GM23338 (cell line): Measurements from ENCODE around the gene NAPG. TPM values are rescaled to one million over a fixed set of nuclear protein-coding genes. Genes with fewer than 3 reads are reported as not detected.
A peak's percentile ranks its signal among the peaks of the same experiment; 100 is the strongest.

Experiments used
- ATAC-seq: fragments of 200-7000 bp; cut with Tn5 transposase; 3 replicates; pipeline ENCODE4 v1.9.1; 2020
- DNase-seq: peaks from one replicate; pipeline ENCODE4 v3.0.0-alpha.2; 2015; ENCODE audit warnings: low spot score
- H2AFZ ChIP-seq: fragments of 200-600 bp; sonication (generic); 2 replicates; pipeline ENCODE4 v1.8.0; 2016; ENCODE audit warnings: antibody characterized with exemption, mild to moderate bottlenecking, moderate library complexity
- H3F3A ChIP-seq: fragments of 200-600 bp; sonication (generic); replicated peaks from 2 replicates; pipeline ENCODE4 v1.8.0; 2017; ENCODE audit warnings: antibody characterized with exemption, mixed run types, low read depth
- H3K27ac ChIP-seq: fragments of 200-600 bp; sonication (generic); 2 replicates; pipeline ENCODE4 v1.6.1; 2016; ENCODE audit warnings: low read depth
- H3K27me3 ChIP-seq: fragments of 200-600 bp; sonication (generic); 2 replicates; pipeline ENCODE4 v1.8.0; 2016; ENCODE audit warnings: mild to moderate bottlenecking, mixed run types, moderate library complexity; ENCODE audit not compliant: insufficient read depth
- H3K36me3 ChIP-seq: fragments of 200-600 bp; sonication (generic); 2 replicates; pipeline ENCODE4 v1.8.0; 2016; ENCODE audit warnings: mild to moderate bottlenecking; ENCODE audit not compliant: insufficient read depth
- H3K4me1 ChIP-seq: fragments of 200-600 bp; sonication (generic); 2 replicates; pipeline ENCODE4 v1.8.0; 2016; ENCODE audit warnings: mild to moderate bottlenecking, moderate library complexity; ENCODE audit not compliant: insufficient read depth
- H3K4me2 ChIP-seq: fragments of 200-600 bp; sonication (generic); 2 replicates; pipeline ENCODE4 v1.7.1; 2017; ENCODE audit warnings: mixed run types
- H3K4me3 ChIP-seq: fragments of 200-600 bp; sonication (generic); 2 replicates; pipeline ENCODE4 v1.6.1; 2016; ENCODE audit warnings: mixed run types
- H3K79me2 ChIP-seq: fragments of 200-600 bp; sonication (generic); replicated peaks from 2 replicates; pipeline ENCODE4 v1.8.0; 2017; ENCODE audit warnings: mild to moderate bottlenecking; ENCODE audit not compliant: insufficient read depth
- H3K9me2 ChIP-seq: fragments of 200-600 bp; sonication (generic); 2 replicates; pipeline ENCODE4 v1.8.0; 2017; ENCODE audit not compliant: insufficient read depth
- H4K20me1 ChIP-seq: fragments of 200-600 bp; sonication (generic); replicated peaks from 2 replicates; pipeline ENCODE4 v1.8.0; 2017; ENCODE audit warnings: mild to moderate bottlenecking; ENCODE audit not compliant: insufficient read depth
- H3K27ac Mint-ChIP-seq: 2 replicates; pipeline ENCODE4 v1.8.0; 2020; ENCODE audit warnings: inconsistent platforms, mild to moderate bottlenecking, moderate library complexity, mixed read lengths
- H3K27me3 Mint-ChIP-seq: 3 replicates; pipeline ENCODE4 v1.8.0; 2022; ENCODE audit warnings: low read depth, mild to moderate bottlenecking, moderate library complexity, mixed read lengths, inconsistent platforms; ENCODE audit not compliant: insufficient read depth, poor library complexity
- H3K36me3 Mint-ChIP-seq: 3 replicates; pipeline ENCODE4 v1.8.0; 2021; ENCODE audit warnings: low read depth, mild to moderate bottlenecking, inconsistent platforms, moderate library complexity, mixed read lengths
- H3K4me1 Mint-ChIP-seq: 3 replicates; pipeline ENCODE4 v1.8.0; 2020; ENCODE audit warnings: mild to moderate bottlenecking, inconsistent platforms, mixed read lengths
- H3K4me3 Mint-ChIP-seq: 3 replicates; pipeline ENCODE4 v1.8.0; 2021; ENCODE audit warnings: moderate library complexity, mild to moderate bottlenecking, inconsistent platforms, mixed read lengths
- H3K9me3 Mint-ChIP-seq: 3 replicates; pipeline ENCODE4 v1.8.0; 2020; ENCODE audit warnings: moderate library complexity, mild to moderate bottlenecking, inconsistent platforms, mixed read lengths
- CREB1 ChIP-seq: fragments of 250-450 bp; sonication (Bioruptor Pico); IDR thresholded peaks from 2 replicates; pipeline ENCODE4 v1.5.0; 2020; ENCODE audit warnings: low read depth, mild to moderate bottlenecking, moderate library complexity
- ETS1 ChIP-seq: IDR thresholded peaks from 2 replicates; pipeline ENCODE4 v1.6.1; 2016; ENCODE audit warnings: antibody characterized with exemption
- EZH2phosphoT487 ChIP-seq: fragments of 200-600 bp; sonication (generic); IDR thresholded peaks from one replicate; pipeline ENCODE4 v1.8.1; 2018; ENCODE audit warnings: antibody characterized with exemption; ENCODE audit not compliant: unreplicated experiment
- JUNB ChIP-seq: IDR thresholded peaks from one replicate; pipeline ENCODE4 v1.6.1; 2016; ENCODE audit warnings: antibody characterized with exemption; ENCODE audit not compliant: unreplicated experiment
- NANOG ChIP-seq: IDR thresholded peaks from 2 replicates; pipeline ENCODE4 v1.6.1; 2016; ENCODE audit warnings: antibody characterized with exemption, borderline replicate concordance
- POLR2AphosphoS5 ChIP-seq: IDR thresholded peaks from 2 replicates; pipeline ENCODE4 v1.6.1; 2016; ENCODE audit warnings: antibody characterized with exemption, low read depth
- ZNF331 ChIP-seq: fragments of 250-450 bp; sonication (Bioruptor Pico); IDR thresholded peaks from 2 replicates; pipeline ENCODE4 v1.5.0; 2020; ENCODE audit warnings: low read depth, mild to moderate bottlenecking, moderate library complexity
- long read RNA-seq: library from polyadenylated mRNA; unstranded; transcript quantifications from one replicate; pipeline ENCODE4 v2.0.0, GENCODE V29; 2020; ENCODE audit not compliant: unreplicated experiment
- polyA plus RNA-seq: library from polyadenylated mRNA; unstranded; fragments of >200 nt; fragmentation: Nextera tagmentation; extraction: Ambion mirVana; gene quantifications from 2 replicates; pipeline ENCODE4 v1.2.1, GENCODE V29; 2016
- total RNA-seq: library from RNA; depleted of rRNA; stranded (reverse); fragments of >200 nt; shearing (Covaris generic); gene quantifications from 2 replicates; pipeline ENCODE4 v1.2.3, GENCODE V29; 2014; rRNA removed
- TF ChIP-seq, protein P1 (sequence below), 2 experiments: fragments of 200-600 bp in 1 of 2; sonication (generic) in 1 of 2; conservative IDR thresholded peaks; 2 replicates each; pipeline versions ENCODE4 v1.5.1 to v1.6.1; 2016 to 2017; ENCODE audit warnings: antibody characterized with exemption in 2 of 2, low read depth in 2 of 2, mild to moderate bottlenecking in 2 of 2, moderate library complexity in 1 of 2

The NAPG gene
- total RNA-seq (40.1 and 46.2 TPM in 2 replicates), polyA plus RNA-seq (25.4 and 26.8 TPM in 2 replicates)
- long read RNA-seq, partial matches to known transcripts: 2 of 7 reads
- long read RNA-seq, other reads (novel, unspliced or antisense): 5 of 7 reads

DNA sequence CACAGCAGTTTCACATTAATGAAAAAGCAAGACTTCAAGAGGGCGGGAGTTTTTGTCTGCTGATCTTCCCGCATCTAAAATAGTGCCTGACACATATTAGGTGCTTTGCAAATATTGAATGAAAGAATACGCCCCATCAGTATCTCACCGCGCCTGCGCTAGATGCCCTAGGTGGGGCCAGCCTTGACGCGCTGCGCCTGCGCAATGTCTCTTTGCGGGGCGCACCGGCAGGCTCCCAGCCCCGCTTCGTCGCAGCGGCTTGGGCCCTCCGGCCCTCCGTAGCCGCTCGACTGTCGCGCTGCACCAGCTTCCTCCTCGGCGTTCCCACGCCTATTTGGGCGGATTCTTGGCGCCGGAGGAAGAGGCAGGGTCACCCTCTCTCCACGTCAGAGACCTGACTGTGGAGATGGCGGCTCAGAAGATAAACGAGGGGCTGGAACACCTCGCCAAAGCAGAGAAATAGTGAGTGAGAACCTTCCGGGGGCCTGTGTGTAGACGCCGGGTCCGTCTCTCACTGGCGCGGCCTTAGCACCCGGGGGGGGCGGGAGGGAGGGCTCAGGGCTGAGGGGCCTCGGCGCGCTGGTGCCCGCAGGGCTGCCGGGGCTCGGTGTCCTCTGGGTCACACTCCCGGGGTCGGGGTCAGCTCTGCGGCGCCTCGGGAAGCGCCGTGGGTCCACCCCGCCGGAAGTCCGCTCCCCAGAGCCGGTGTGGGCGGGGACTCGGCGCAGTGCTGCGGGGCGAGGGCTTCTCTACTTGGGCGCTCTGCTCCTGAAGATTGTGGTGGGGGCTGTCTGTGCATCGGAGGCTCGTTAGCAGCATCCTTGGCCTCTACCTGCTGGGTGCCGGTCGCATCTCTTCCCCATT lies at the start of gene NAPG:
NAPG (plus strand) TSS at position 331 of the 864 bp plus-strand sequence; CDS start at position 407, 76 bp downstream.
- Mint-ChIP-seq H3K27me3 (peaks cover 7% of the 10 kb centered on the region), H3K36me3 (no peaks in the 10 kb centered on the region), H3K9me3 (no peaks in the 10 kb centered on the region), H3K4me3 (peak within 1 kb of the TSS; percentile 94), H3K27ac (peak within 1 kb of the TSS; percentile 94), H3K4me1 (peaks cover 30% of the 10 kb centered on the region)
- Histone ChIP-seq H3K27ac (no peak within 1 kb of the TSS; the same call in 1 of the 2 replicates), H3K4me3 (peak within 1 kb of the TSS; percentile 94), H4K20me1 (peaks cover 20% of the 10 kb centered on the region), H3K79me2 (peaks cover 46% of the 10 kb centered on the region), H3K9me2 (no peaks in the 10 kb centered on the region), H2AFZ (peak within 1 kb of the TSS; percentile 58), H3K4me1 (peaks cover 5% of the 10 kb centered on the region; the same call in 1 of the 2 replicates), H3K4me2 (peak within 1 kb of the TSS; percentile 98), H3K36me3 (no peaks in the 10 kb centered on the region), H3K27me3 (no peaks in the 10 kb centered on the region), H3F3A (no peaks in the 10 kb centered on the region)
- peak; percentile 92 for DNase-seq
- TF ChIP-seq ETS1 (peak; percentile 52), CREB1 (peak; percentile 63), ZNF331 (CRISPR knock-in tag) (no peak), POLR2AphosphoS5 (peak; percentile 72)
- ATAC-seq: peak; percentile 91

DNA sequence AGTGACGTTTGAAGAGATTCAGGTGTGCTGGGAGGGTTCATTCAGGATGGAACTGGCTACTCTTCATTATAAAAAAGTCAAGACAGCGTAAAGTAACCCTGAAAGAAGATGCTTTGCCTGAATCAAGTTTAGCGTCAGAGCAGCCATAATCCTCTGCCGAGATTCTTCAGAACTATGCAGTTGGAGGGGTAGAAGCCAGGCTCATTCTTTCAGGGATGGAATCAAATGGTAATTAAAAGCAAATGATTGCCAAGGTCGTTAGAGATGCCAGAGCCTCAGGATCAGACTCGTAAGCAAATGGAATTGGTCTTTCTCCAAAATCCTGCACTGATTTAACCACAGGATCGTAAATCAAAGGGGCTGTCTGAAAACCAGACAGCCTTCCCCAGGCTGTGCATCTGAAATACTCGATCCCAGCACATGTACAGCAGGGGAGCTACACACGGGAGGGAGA lies 49.5 kb upstream of the NAPG start:
- H3K27me3 Mint-ChIP-seq: peaks cover 42% of the 10 kb centered on the region
- Histone ChIP-seq H3K4me1 (peaks cover 37% of the 10 kb centered on the region), H3F3A (peaks cover 3% of the 10 kb centered on the region; the same call in 1 of the 2 replicates), H3K9me2 (no peaks in the 10 kb centered on the region), H3K27me3 (peaks cover 72% of the 10 kb centered on the region), H4K20me1 (peaks cover 3% of the 10 kb centered on the region; the same call in 1 of the 2 replicates), H3K36me3 (no peaks in the 10 kb centered on the region), H3K79me2 (no peaks in the 10 kb centered on the region), H3K4me3 (peak overlapping the region; percentile 4; the same call in 1 of the 2 replicates), H3K27ac (no peak overlapping the region), H2AFZ (no peak overlapping the region), H3K4me2 (peak overlapping the region; percentile 27)
- ATAC-seq (no peak), DNase-seq (no peak)
- peaks cover 46% of the 10 kb centered on the region for H3K4me1 Mint-ChIP-seq
- no peak overlapping the region for H3K27ac Mint-ChIP-seq
- peaks cover 15% of the 10 kb centered on the region for H3K36me3 Mint-ChIP-seq
- H3K4me3 Mint-ChIP-seq: no peak overlapping the region
- H3K9me3 Mint-ChIP-seq: peaks cover 3% of the 10 kb centered on the region; the same call in 1 of the 3 replicates
- TF ChIP-seq, protein P1, sequence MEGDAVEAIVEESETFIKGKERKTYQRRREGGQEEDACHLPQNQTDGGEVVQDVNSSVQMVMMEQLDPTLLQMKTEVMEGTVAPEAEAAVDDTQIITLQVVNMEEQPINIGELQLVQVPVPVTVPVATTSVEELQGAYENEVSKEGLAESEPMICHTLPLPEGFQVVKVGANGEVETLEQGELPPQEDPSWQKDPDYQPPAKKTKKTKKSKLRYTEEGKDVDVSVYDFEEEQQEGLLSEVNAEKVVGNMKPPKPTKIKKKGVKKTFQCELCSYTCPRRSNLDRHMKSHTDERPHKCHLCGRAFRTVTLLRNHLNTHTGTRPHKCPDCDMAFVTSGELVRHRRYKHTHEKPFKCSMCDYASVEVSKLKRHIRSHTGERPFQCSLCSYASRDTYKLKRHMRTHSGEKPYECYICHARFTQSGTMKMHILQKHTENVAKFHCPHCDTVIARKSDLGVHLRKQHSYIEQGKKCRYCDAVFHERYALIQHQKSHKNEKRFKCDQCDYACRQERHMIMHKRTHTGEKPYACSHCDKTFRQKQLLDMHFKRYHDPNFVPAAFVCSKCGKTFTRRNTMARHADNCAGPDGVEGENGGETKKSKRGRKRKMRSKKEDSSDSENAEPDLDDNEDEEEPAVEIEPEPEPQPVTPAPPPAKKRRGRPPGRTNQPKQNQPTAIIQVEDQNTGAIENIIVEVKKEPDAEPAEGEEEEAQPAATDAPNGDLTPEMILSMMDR (conservative IDR thresholded peaks at IDR 0.05; ENCODE audit: low read depth in 2 of 2): no peak
- TF ChIP-seq POLR2AphosphoS5 (no peak), JUNB (no peak), CREB1 (no peak), ETS1 (no peak), NANOG (no peak), EZH2phosphoT487 (no peak)
